ENCODE measurements around the gene CD163L1. TPM values are rescaled to one million over a fixed set of nuclear protein-coding genes. Genes with fewer than 3 reads are reported as not detected.

CD163L1 gene
- total RNA-seq, 2 experiments from 2014 or later = not detected

- no peaks in the 10 kb centered on the region for H3K36me3 ChIP-seq (ENCODE audit: insufficient read depth, low read length)
- H3K4me1 ChIP-seq (ENCODE audit: insufficient read depth, low read length, poor library complexity, severe bottlenecking) = no peaks in the 10 kb centered on the region
- H4K20me1 ChIP-seq (ENCODE audit: insufficient read depth, low read length) = no peaks in the 10 kb centered on the region
- H3K27ac ChIP-seq (ENCODE audit: low read depth, low read length, poor library complexity, severe bottlenecking) = no peak overlapping the region
- no peak overlapping the region for H3K4me3 ChIP-seq (ENCODE audit: low read depth, low read length, poor library complexity, severe bottlenecking)
- CTCF ChIA-PET (ENCODE audit: unreplicated experiment) = no interaction called here
- H3K9me3 ChIP-seq (ENCODE audit: low read length) = no peaks in the 10 kb centered on the region
- intact Hi-C loops (cut with micrococcal nuclease; ENCODE audit: unreplicated experiment) = no loop called here
- no peaks in the 10 kb centered on the region for H3K9me2 ChIP-seq (ENCODE audit: insufficient read depth, low read length)
- TF ChIP-seq EZH2phosphoT487 (IDR thresholded peaks at IDR 0.05; ENCODE audit: borderline replicate concordance, low read depth, low read length) (no peak), CTCF (conservative IDR thresholded peaks at IDR 0.05; ENCODE audit: low read length) (no peak)
- POLR2A ChIA-PET = no interaction called here
- no peak overlapping the region for H3K4me2 ChIP-seq (ENCODE audit: low read length)
- no peaks in the 10 kb centered on the region for H3K79me2 ChIP-seq (ENCODE audit: insufficient read depth, low read depth, low read length)
- no TSS peak for BruUV-seq (replicated peaks)
- H2AFZ ChIP-seq (ENCODE audit: low read length) = no peak overlapping the region
- DNase-seq (ENCODE audit: low spot score) = no peak
Measured at GRCh38 chr12:7403466-7403865, 40.5 kb downstream of the CD163L1 start.

GRCh38 chr12:7399089-7399488 lies 44.9 kb downstream of the CD163L1 start:
- Histone ChIP-seq H3K36me3 (ENCODE audit: insufficient read depth, low read length) (no peaks in the 10 kb centered on the region), H3K4me1 (ENCODE audit: insufficient read depth, low read length, poor library complexity, severe bottlenecking) (no peaks in the 10 kb centered on the region), H3K4me3 (ENCODE audit: low read depth, low read length, poor library complexity, severe bottlenecking) (no peak overlapping the region), H3K4me2 (ENCODE audit: low read length) (no peak overlapping the region), H3K27ac (ENCODE audit: low read depth, low read length, poor library complexity, severe bottlenecking) (no peak overlapping the region), H3K79me2 (ENCODE audit: insufficient read depth, low read depth, low read length) (no peaks in the 10 kb centered on the region), H3K9me3 (ENCODE audit: low read length) (no peaks in the 10 kb centered on the region), H4K20me1 (ENCODE audit: insufficient read depth, low read length) (no peaks in the 10 kb centered on the region), H2AFZ (ENCODE audit: low read length) (no peak overlapping the region), H3K9me2 (ENCODE audit: insufficient read depth, low read length) (no peaks in the 10 kb centered on the region)
- TF ChIP-seq CTCF (conservative IDR thresholded peaks at IDR 0.05; ENCODE audit: low read length) (no peak), EZH2phosphoT487 (IDR thresholded peaks at IDR 0.05; ENCODE audit: borderline replicate concordance, low read depth, low read length) (no peak)
- intact Hi-C loops (cut with micrococcal nuclease; ENCODE audit: unreplicated experiment) = no loop called here
- CTCF ChIA-PET (ENCODE audit: unreplicated experiment) = no interaction called here
- DNase-seq (ENCODE audit: low spot score) = no peak
- no TSS peak for BruUV-seq (replicated peaks)
- POLR2A ChIA-PET = no interaction called here

GRCh38 chr12:7396418-7396817 lies 47.5 kb downstream of the CD163L1 start:
- BruUV-seq (replicated peaks) = no TSS peak
- ChIA-PET POLR2A (no interaction called here), CTCF (ENCODE audit: unreplicated experiment) (no interaction called here)
- intact Hi-C loops (cut with micrococcal nuclease; ENCODE audit: unreplicated experiment) = no loop called here
- H3K9me3 ChIP-seq (ENCODE audit: low read length) = no peaks in the 10 kb centered on the region
- no peak for TF ChIP-seq CTCF (conservative IDR thresholded peaks at IDR 0.05; ENCODE audit: low read length)
- TF ChIP-seq EZH2phosphoT487 (IDR thresholded peaks at IDR 0.05; ENCODE audit: borderline replicate concordance, low read depth, low read length) = no peak
- DNase-seq (ENCODE audit: low spot score) = no peak
- no peaks in the 10 kb centered on the region for H3K9me2 ChIP-seq (ENCODE audit: insufficient read depth, low read length)
- no peaks in the 10 kb centered on the region for H4K20me1 ChIP-seq (ENCODE audit: insufficient read depth, low read length)
- H2AFZ ChIP-seq (ENCODE audit: low read length) = no peak overlapping the region
- H3K79me2 ChIP-seq (ENCODE audit: insufficient read depth, low read depth, low read length) = no peaks in the 10 kb centered on the region
- no peaks in the 10 kb centered on the region for H3K4me1 ChIP-seq (ENCODE audit: insufficient read depth, low read length, poor library complexity, severe bottlenecking)
- H3K36me3 ChIP-seq (ENCODE audit: insufficient read depth, low read length) = no peaks in the 10 kb centered on the region
- no peak overlapping the region for H3K4me2 ChIP-seq (ENCODE audit: low read length)
- H3K27ac ChIP-seq (ENCODE audit: low read depth, low read length, poor library complexity, severe bottlenecking) = no peak overlapping the region
- H3K4me3 ChIP-seq (ENCODE audit: low read depth, low read length, poor library complexity, severe bottlenecking) = no peak overlapping the region
